OCI-LY7 (cell line): Measurements from ENCODE around the gene THEM5. TPM values are rescaled to one million over a fixed set of nuclear protein-coding genes. Genes with fewer than 3 reads are reported as not detected.

Experiments used
- BruUV-seq: library from RNA; stranded (reverse); fragments of 400-500 nt; replicated peaks from 2 replicates; lab custom pipeline; 2021; lab: Mats Ljungman, UMichigan
- CTCF ChIA-PET: fragments of 300-600 bp; sonication (Branson Sonifier 250); formaldehyde crosslinking; loops from one replicate; lab custom pipeline; 2022; ENCODE audit warnings: antibody characterized with exemption; ENCODE audit not compliant: unreplicated experiment; lab: Charles Lee
- POLR2A ChIA-PET: fragments of 300-600 bp; sonication (Branson Sonifier 250); formaldehyde crosslinking; loops from one replicate; lab custom pipeline; 2022; ENCODE audit warnings: antibody characterized with exemption; lab: Charles Lee
- DNase-seq: peaks from one replicate; pipeline ENCODE4 v3.0.0-alpha.2; 2015; ENCODE audit warnings: low spot score
- H2AFZ ChIP-seq: fragments of 200-600 bp; sonication (generic), shearing (Covaris generic); 2 replicates; pipeline ENCODE4 v1.6.1; 2014; ENCODE audit warnings: mild to moderate bottlenecking, antibody characterized with exemption, low read length, moderate library complexity
- H3K27ac ChIP-seq: fragments of 200-600 bp; sonication (generic); 2 replicates; pipeline ENCODE4 v1.5.1; 2014; ENCODE audit warnings: mixed run types, low read depth, mild to moderate bottlenecking, moderate library complexity, low read length, inconsistent platforms; ENCODE audit not compliant: poor library complexity, severe bottlenecking
- H3K36me3 ChIP-seq: fragments of 200-600 bp; sonication (generic); 2 replicates; pipeline ENCODE4 v1.6.1; 2014; ENCODE audit warnings: mild to moderate bottlenecking, antibody characterized with exemption, low read length, moderate library complexity, mixed read lengths; ENCODE audit not compliant: insufficient read depth
- H3K4me1 ChIP-seq: fragments of 200-600 bp; sonication (generic); 2 replicates; pipeline ENCODE4 v1.5.1; 2014; ENCODE audit warnings: mild to moderate bottlenecking, low read length; ENCODE audit not compliant: insufficient read depth, poor library complexity, severe bottlenecking
- H3K4me2 ChIP-seq: fragments of 200-600 bp; sonication (generic); 2 replicates; pipeline ENCODE4 v1.6.1; 2014; ENCODE audit warnings: mild to moderate bottlenecking, low read length
- H3K4me3 ChIP-seq: fragments of 200-600 bp; sonication (generic); 2 replicates; pipeline ENCODE4 v1.5.1; 2014; ENCODE audit warnings: mild to moderate bottlenecking, low read depth, low read length; ENCODE audit not compliant: poor library complexity, severe bottlenecking
- H3K79me2 ChIP-seq: fragments of 200-600 bp; sonication (generic); 2 replicates; pipeline ENCODE4 v1.6.1; 2016; ENCODE audit warnings: low read depth, mild to moderate bottlenecking, low read length, moderate library complexity, mixed read lengths; ENCODE audit not compliant: insufficient read depth
- H3K9me2 ChIP-seq: fragments of 200-600 bp; sonication (generic); 2 replicates; pipeline ENCODE4 v1.6.1; 2016; ENCODE audit warnings: mild to moderate bottlenecking, low read length, mixed read lengths; ENCODE audit not compliant: insufficient read depth
- H3K9me3 ChIP-seq: fragments of 200-600 bp; sonication (generic); 2 replicates; pipeline ENCODE4 v1.6.1; 2014; ENCODE audit warnings: mild to moderate bottlenecking, mixed run types, low read length, mixed read lengths
- H4K20me1 ChIP-seq: fragments of 200-600 bp; sonication (generic); 2 replicates; pipeline ENCODE4 v1.6.1; 2014; ENCODE audit warnings: mild to moderate bottlenecking, antibody characterized with exemption, low read length, moderate library complexity, mixed read lengths; ENCODE audit not compliant: insufficient read depth
- CTCF ChIP-seq: fragments of 200-600 bp; sonication (generic); conservative IDR thresholded peaks from 2 replicates; pipeline ENCODE4 v1.5.1; 2014; ENCODE audit warnings: mild to moderate bottlenecking, antibody characterized with exemption, low read length, moderate library complexity, mixed read lengths
- EZH2phosphoT487 ChIP-seq: fragments of 200-600 bp; sonication (generic); IDR thresholded peaks from 2 replicates; pipeline ENCODE4 v1.6.1; 2018; ENCODE audit warnings: low read depth, borderline replicate concordance, mild to moderate bottlenecking, mixed run types, antibody characterized with exemption, low read length, moderate library complexity, mixed read lengths
- intact Hi-C: fragments of 100-400 bp; cut with micrococcal nuclease; formaldehyde crosslinking; loops from one replicate; pipeline ENCODE4 v1.10.0; 2022; ENCODE audit not compliant: unreplicated experiment
- total RNA-seq, 2 experiments: library from RNA; depleted of rRNA in 1 of 2; stranded (reverse); fragments of >200 nt in 1 of 2; shearing (Covaris generic) in 1 of 2; gene quantifications; 2 replicates each; pipeline ENCODE4 v1.2.3, GENCODE V29; 2014 to 2022

The THEM5 gene
- total RNA-seq, 2 experiments from 2014 or later: not detected

DNA sequence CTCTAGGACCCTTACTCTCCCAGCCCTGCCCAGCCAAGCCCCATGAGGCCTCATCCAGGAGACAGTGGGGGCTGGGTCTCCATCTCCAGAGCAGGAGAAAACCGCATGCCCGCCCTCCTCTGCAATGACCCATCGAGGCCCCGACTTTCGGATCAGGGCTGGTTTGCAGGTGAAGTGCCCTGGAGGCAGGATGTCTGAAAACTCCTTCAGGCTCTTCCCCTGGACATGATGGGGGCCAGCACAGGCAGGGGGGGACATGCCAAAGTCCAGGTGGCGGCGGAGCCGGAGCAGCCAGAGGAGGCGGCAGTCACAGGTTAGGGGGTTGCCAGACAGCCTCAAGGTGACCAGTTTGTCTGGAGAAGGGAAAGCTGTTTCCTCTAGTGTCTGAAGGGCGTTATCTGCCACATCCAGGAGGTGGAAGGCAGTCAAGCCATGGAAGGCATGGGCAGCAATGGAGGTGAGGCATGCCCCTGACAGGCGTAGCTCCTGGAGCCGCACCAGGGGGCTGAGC, 52.1 kb downstream of the THEM5 start:
- H2AFZ ChIP-seq: no peak overlapping the region
- DNase-seq: no peak
- no peaks in the 10 kb centered on the region for H3K79me2 ChIP-seq
- POLR2A ChIA-PET: no interaction called here
- no peak overlapping the region for H3K4me2 ChIP-seq
- no peaks in the 10 kb centered on the region for H3K36me3 ChIP-seq
- peaks cover 8% of the 10 kb centered on the region for H3K4me1 ChIP-seq
- intact Hi-C loops: no loop called here
- H3K9me3 ChIP-seq: no peaks in the 10 kb centered on the region
- BruUV-seq: no TSS peak
- no peak overlapping the region for H3K27ac ChIP-seq
- H4K20me1 ChIP-seq: no peaks in the 10 kb centered on the region
- TF ChIP-seq CTCF (no peak), EZH2phosphoT487 (no peak)
- H3K9me2 ChIP-seq: no peaks in the 10 kb centered on the region
- no peak overlapping the region for H3K4me3 ChIP-seq
- CTCF ChIA-PET: no interaction called here

- no TSS peak for BruUV-seq
- H3K9me2 ChIP-seq: no peaks in the 10 kb centered on the region
- no peak overlapping the region for H2AFZ ChIP-seq
- no peaks in the 10 kb centered on the region for H3K79me2 ChIP-seq
- H3K4me3 ChIP-seq: no peak overlapping the region
- H3K36me3 ChIP-seq: no peaks in the 10 kb centered on the region
- no peaks in the 10 kb centered on the region for H3K9me3 ChIP-seq
- DNase-seq: no peak
- TF ChIP-seq EZH2phosphoT487 (no peak), CTCF (no peak)
- POLR2A ChIA-PET: no interaction called here
- peaks cover 8% of the 10 kb centered on the region for H3K4me1 ChIP-seq
- H3K27ac ChIP-seq: no peak overlapping the region
- no peaks in the 10 kb centered on the region for H4K20me1 ChIP-seq
- H3K4me2 ChIP-seq: no peak overlapping the region
- CTCF ChIA-PET: no interaction called here
- intact Hi-C loops: no loop called here
Measured at GRCh38 chr1:151800830-151801229, 52.7 kb downstream of the THEM5 start.

DNA sequence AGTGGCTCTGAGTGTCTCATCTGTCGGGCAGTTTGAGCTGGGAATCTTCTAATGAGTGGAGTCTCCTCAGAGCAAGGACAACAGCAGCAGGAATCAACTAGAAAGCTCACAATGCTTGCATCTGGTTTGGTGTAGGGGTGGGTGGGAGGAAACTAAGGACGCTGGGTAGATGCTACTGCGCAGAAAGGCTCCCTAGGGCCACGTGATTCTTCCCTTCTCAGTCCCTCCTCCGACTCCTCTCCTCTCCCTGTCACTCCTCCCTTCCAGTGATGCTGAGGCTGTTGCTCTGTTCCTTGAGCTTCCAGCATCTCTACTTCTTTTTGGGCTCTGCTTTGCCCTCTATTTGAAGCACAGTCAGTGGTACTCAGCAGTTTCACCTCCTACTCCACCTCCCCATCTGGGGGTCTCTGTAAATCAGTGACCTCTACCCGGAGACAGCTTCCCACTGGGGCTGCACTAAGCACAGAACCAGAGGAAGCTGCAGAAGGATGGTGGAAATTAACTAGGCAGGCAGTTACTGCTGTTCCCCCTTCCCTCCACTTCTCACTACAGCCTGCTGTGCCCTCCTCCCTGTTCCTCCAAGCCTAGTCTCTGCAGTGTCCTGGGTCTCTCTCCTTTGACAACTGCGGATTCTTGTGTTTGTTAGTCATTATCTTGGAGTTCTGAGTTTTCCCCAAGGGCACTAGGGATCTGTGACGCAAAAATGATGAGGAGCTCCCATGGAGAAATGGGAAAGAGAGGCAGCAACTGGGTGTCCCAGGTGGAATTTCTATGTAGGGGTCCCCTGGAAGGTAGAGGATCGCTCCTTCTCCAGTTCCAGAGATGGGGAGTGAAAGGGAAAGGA, 54.1 kb downstream of the THEM5 start:
- no peak for DNase-seq
- BruUV-seq: no TSS peak

More for the DNA sequence above, 54.1 kb downstream of the THEM5 start:
- no peak for TF ChIP-seq EZH2phosphoT487
- no peak for TF ChIP-seq CTCF
- no peaks in the 10 kb centered on the region for H3K36me3 ChIP-seq
- intact Hi-C loops: loop anchor here (10.0 kb wide), 1 partner anchor 105 kb away; the partner anchor contains the start of gene THEM4
- H3K9me2 ChIP-seq: no peaks in the 10 kb centered on the region
- H4K20me1 ChIP-seq: no peaks in the 10 kb centered on the region
- no peaks in the 10 kb centered on the region for H3K9me3 ChIP-seq
- H3K4me1 ChIP-seq: peaks cover 5% of the 10 kb centered on the region
- CTCF ChIA-PET: no interaction called here
- no peak overlapping the region for H3K4me2 ChIP-seq
- H3K79me2 ChIP-seq: no peaks in the 10 kb centered on the region
- no peak overlapping the region for H2AFZ ChIP-seq
- POLR2A ChIA-PET: interaction anchor here (0.6 to 1.4 kb wide), 2 partner anchors 14 to 232 kb away, joined by 3 read pairs; no protein-coding TSS in a partner anchor
- H3K4me3 ChIP-seq: no peak overlapping the region
- H3K27ac ChIP-seq: no peak overlapping the region
